T-cell (primary cell): ENCODE results near the gene NCMAP. TPM values are rescaled to one million over a fixed set of nuclear protein-coding genes. Genes with fewer than 3 reads are reported as not detected.

ENCODE experiments used
- ATAC-seq, 4 experiments: fragments of 200-7000 bp in 3 of 4; fragments of 150-1000 bp in 1 of 4; cut with Tn5 transposase; replicated peaks in 1 of 4; 1 replicate in 3 of 4; 2 replicates in 1 of 4; pipeline ENCODE4 v1.10.0; 2021; ENCODE audit warnings: moderate library complexity in 3 of 4, mild to moderate bottlenecking in 2 of 4, moderate number of reproducible peaks in 1 of 4
- CTCF ChIA-PET, 2 donors: fragments of 300-600 bp; sonication (Branson Sonifier 250); formaldehyde crosslinking; loops; one replicate each; lab custom pipeline; 2022; ENCODE audit warnings: antibody characterized with exemption in 2 of 2; lab: Charles Lee
- POLR2A ChIA-PET, 2 donors: fragments of 300-600 bp; sonication (Branson Sonifier 250); formaldehyde crosslinking; loops; one replicate each; lab custom pipeline; 2022; ENCODE audit warnings: antibody characterized with exemption in 2 of 2; lab: Charles Lee
- DNase-seq, 35 experiments: peaks; one replicate each; pipeline versions ENCODE4 v3.0.0 to v3.0.0-alpha.2; 2013 to 2023
- H3K27ac ChIP-seq: one replicate; pipeline ENCODE4 v1.5.1; 2013; ENCODE audit warnings: low read length
- H3K27me3 ChIP-seq, 2 experiments: replicated peaks in 1 of 2; 1 replicate in 1 of 2; 2 replicates in 1 of 2; pipeline versions ENCODE4 v1.6.1 to v1.7.0; 2013; ENCODE audit warnings: low read length in 1 of 2, mixed read lengths in 1 of 2; ENCODE audit not compliant: control insufficient read depth in 2 of 2, insufficient read depth in 2 of 2; ENCODE audit errors: extremely low read depth in 1 of 2
- H3K36me3 ChIP-seq, 2 donors: 1 replicate in 1 of 2; 2 replicates in 1 of 2; pipeline versions ENCODE4 v1.6.1 to v1.7.0; 2013; ENCODE audit warnings: low read length in 1 of 2; ENCODE audit not compliant: control insufficient read depth in 2 of 2, insufficient read depth in 1 of 2; ENCODE audit errors: extremely low read depth in 1 of 2
- H3K4me1 ChIP-seq, 2 experiments: 1 replicate in 1 of 2; 2 replicates in 1 of 2; pipeline versions ENCODE4 v1.6.1 to v1.7.0; 2013; ENCODE audit warnings: low read length in 2 of 2, mixed read lengths in 1 of 2; ENCODE audit not compliant: insufficient read depth in 2 of 2, control insufficient read depth in 1 of 2; ENCODE audit errors: extremely low read depth in 1 of 2
- H3K4me3 ChIP-seq, 2 donors: 1 replicate in 1 of 2; 2 replicates in 1 of 2; pipeline versions ENCODE4 v1.5.1 to v1.7.0; 2013; ENCODE audit warnings: mild to moderate bottlenecking in 2 of 2, low read length in 1 of 2, moderate library complexity in 1 of 2; ENCODE audit not compliant: control insufficient read depth in 1 of 2; ENCODE audit errors: extremely low read depth in 1 of 2
- H3K9me3 ChIP-seq: 2 replicates; pipeline ENCODE4 v1.7.0; 2013
- H3K27ac Mint-ChIP-seq, 2 donors: one replicate each; pipeline ENCODE4 v1.8.0; 2020 to 2021; ENCODE audit warnings: mild to moderate bottlenecking in 2 of 2, mixed read lengths in 2 of 2
- H3K27me3 Mint-ChIP-seq, 2 donors: one replicate each; pipeline ENCODE4 v1.8.0; 2021 to 2022; ENCODE audit warnings: mixed read lengths in 2 of 2
- H3K36me3 Mint-ChIP-seq: one replicate; pipeline ENCODE4 v1.8.0; 2021; ENCODE audit warnings: mixed read lengths
- H3K4me1 Mint-ChIP-seq, 3 donors: one replicate each; pipeline ENCODE4 v1.8.0; 2020 to 2022; ENCODE audit warnings: mixed read lengths in 3 of 3, mild to moderate bottlenecking in 1 of 3
- H3K4me3 Mint-ChIP-seq, 3 donors: one replicate each; pipeline ENCODE4 v1.8.0; 2020 to 2022; ENCODE audit warnings: mild to moderate bottlenecking in 3 of 3, mixed read lengths in 3 of 3, moderate library complexity in 3 of 3
- H3K9me3 Mint-ChIP-seq, 3 donors: one replicate each; pipeline ENCODE4 v1.8.0; 2020 to 2022; ENCODE audit warnings: mixed read lengths in 3 of 3
- WGBS: methylation state at CpG from one replicate; pipeline ENCODE4 v1.1.5; 2013; ENCODE audit warnings: missing lambda C conversion rate; ENCODE audit not compliant: insufficient coverage; 5-methylcytosine and 5-hydroxymethylcytosine counted together
- total RNA-seq, 35 experiments: library from RNA in 6 of 35; stranded (reverse) in 6 of 35; fragments of 120-200 nt in 1 of 35; gene quantifications; one replicate each; pipeline versions ENCODE4 v1.2.1 to v1.2.4 and lab custom pipeline; 2013 to 2026

The NCMAP gene
- total RNA-seq, 5 donors from 2014 or later (not counting 1 experiment from before 2014, with no cell fraction given) = 0.13 to 0.23 (median 0.19) TPM; not detected in 1

GRCh38 chr1:24567792-24568388 is 12.0 kb downstream of the NCMAP start:
- Histone ChIP-seq H3K9me3 (no peaks in the 10 kb centered on the region), H3K4me1 (peaks cover 0 to 7% of the 10 kb centered on the region in 2 experiments), H3K27me3 (peaks cover 0 to 8% of the 10 kb centered on the region in 2 experiments), H3K4me3 (no peak overlapping the region), H3K27ac (no peak overlapping the region), H3K36me3 (no peaks in the 10 kb centered on the region)
- H3K4me3 Mint-ChIP-seq = no peak overlapping the region
- 78% methylated on average over 11 of the region's 17 CpGs for WGBS
- H3K27ac Mint-ChIP-seq = no peak overlapping the region
- DNase-seq = peak in 16 of 35 experiments; percentile 8 to 40 (median 18)
- peaks cover 11 to 18% (median 12%) of the 10 kb centered on the region in 3 donors for H3K4me1 Mint-ChIP-seq
- ATAC-seq = peak in 3 of 4 experiments; percentile 47 to 69 (median 50)
- H3K36me3 Mint-ChIP-seq = no peaks in the 10 kb centered on the region
- no peaks in the 10 kb centered on the region for H3K9me3 Mint-ChIP-seq
- H3K27me3 Mint-ChIP-seq = no peaks in the 10 kb centered on the region
- POLR2A ChIA-PET = no interaction called here
- CTCF ChIA-PET = interaction anchor here in 1 of 2 donors (1.1 kb wide), 1 partner anchor 19 kb away, joined by 5 read pairs; no protein-coding TSS in a partner anchor

- Histone ChIP-seq H3K36me3 (no peaks in the 10 kb centered on the region), H3K27me3 (peaks cover 0 to 11% of the 10 kb centered on the region in 2 experiments), H3K4me3 (no peak overlapping the region), H3K27ac (no peak overlapping the region), H3K4me1 (peaks cover 0 to 7% of the 10 kb centered on the region in 2 experiments), H3K9me3 (no peaks in the 10 kb centered on the region)
- H3K4me1 Mint-ChIP-seq = peaks cover 11 to 18% (median 12%) of the 10 kb centered on the region in 3 donors
- no peak overlapping the region for H3K4me3 Mint-ChIP-seq
- ChIA-PET POLR2A (interaction anchor here in 1 of 2 donors (0.6 kb wide), 1 partner anchor 12 kb away, joined by 3 read pairs; no protein-coding TSS in a partner anchor), CTCF (interaction anchor here in 1 of 2 donors (0.6 to 1.1 kb wide), 2 partner anchors 9 to 19 kb away, joined by 3 to 5 read pairs; no protein-coding TSS in a partner anchor)
- no peaks in the 10 kb centered on the region for H3K9me3 Mint-ChIP-seq
- no peaks in the 10 kb centered on the region for H3K27me3 Mint-ChIP-seq
- no CpG with 5 or more reads among the region's 2 CpGs for WGBS
- no peak for ATAC-seq
- no peak overlapping the region for H3K27ac Mint-ChIP-seq
- DNase-seq = no peak
- no peaks in the 10 kb centered on the region for H3K36me3 Mint-ChIP-seq
Observed at GRCh38 chr1:24568475-24568874, 12.6 kb downstream of the NCMAP start.

GRCh38 chr1:24570265-24571125 is 14.6 kb downstream of the NCMAP start:
- H3K4me1 ChIP-seq = peaks cover 0 to 7% of the 10 kb centered on the region in 2 experiments
- Mint-ChIP-seq H3K27me3 (no peaks in the 10 kb centered on the region), H3K36me3 (no peaks in the 10 kb centered on the region), H3K4me3 (no peak overlapping the region), H3K4me1 (peaks cover 11 to 18% (median 12%) of the 10 kb centered on the region in 3 donors), H3K9me3 (no peaks in the 10 kb centered on the region), H3K27ac (peak overlapping the region in 1 of 2 donors; percentile 19)
- DNase-seq = no peak
- WGBS = 93% methylated on average over 4 of the region's 10 CpGs
- H3K4me3 ChIP-seq = no peak overlapping the region
- peaks cover 0 to 11% of the 10 kb centered on the region in 2 experiments for H3K27me3 ChIP-seq
- H3K9me3 ChIP-seq = no peaks in the 10 kb centered on the region
- CTCF ChIA-PET = interaction anchor here (0.6 to 1.0 kb wide), 2 partner anchors 8 to 146 kb away, joined by 4 to 6 read pairs; no protein-coding TSS in a partner anchor
- no peaks in the 10 kb centered on the region for H3K36me3 ChIP-seq
- no peak overlapping the region for H3K27ac ChIP-seq
- ATAC-seq = no peak
- POLR2A ChIA-PET = no interaction called here

GRCh38 chr1:24572301-24572700 is 16.4 kb downstream of the NCMAP start:
- no peak overlapping the region for H3K27ac Mint-ChIP-seq
- ChIA-PET POLR2A (no interaction called here), CTCF (interaction anchor here in 1 of 2 donors (0.6 kb wide), 1 partner anchor 11 kb away, joined by 3 read pairs; no protein-coding TSS in a partner anchor)
- Histone ChIP-seq H3K27me3 (peaks cover 0 to 11% of the 10 kb centered on the region in 2 experiments), H3K9me3 (no peaks in the 10 kb centered on the region), H3K27ac (no peak overlapping the region), H3K4me1 (peaks cover 0 to 7% of the 10 kb centered on the region in 2 experiments), H3K4me3 (no peak overlapping the region), H3K36me3 (no peaks in the 10 kb centered on the region)
- H3K27me3 Mint-ChIP-seq = no peaks in the 10 kb centered on the region
- ATAC-seq = peak in 1 of 4 experiments; percentile 16
- peak overlapping the region in 1 of 3 donors; percentile 37 for H3K4me3 Mint-ChIP-seq
- no peaks in the 10 kb centered on the region for H3K36me3 Mint-ChIP-seq
- no peak for DNase-seq
- H3K4me1 Mint-ChIP-seq = peaks cover 10 to 18% (median 11%) of the 10 kb centered on the region in 3 donors
- no peaks in the 10 kb centered on the region for H3K9me3 Mint-ChIP-seq
- 34% methylated on average over 5 of the region's 9 CpGs for WGBS

- no peak for DNase-seq
- POLR2A ChIA-PET = no interaction called here
- CTCF ChIA-PET = interaction anchor here in 1 of 2 donors (0.7 kb wide), 1 partner anchor 341 kb away, joined by 3 read pairs; no protein-coding TSS in a partner anchor
- 55% methylated on average over 5 of the region's 14 CpGs for WGBS
- H3K4me1 Mint-ChIP-seq = peaks cover 5 to 9% (median 8%) of the 10 kb centered on the region in 3 donors
- no peak overlapping the region for H3K27ac Mint-ChIP-seq
- no peaks in the 10 kb centered on the region for H3K36me3 ChIP-seq
- H3K4me3 Mint-ChIP-seq = no peak overlapping the region
- peaks cover 0 to 2% (median 0%) of the 10 kb centered on the region in 3 donors for H3K9me3 Mint-ChIP-seq
- no peaks in the 10 kb centered on the region for H3K9me3 ChIP-seq
- H3K27me3 Mint-ChIP-seq = no peaks in the 10 kb centered on the region
- no peak overlapping the region for H3K27ac ChIP-seq
- peaks cover 0 to 7% of the 10 kb centered on the region in 2 experiments for H3K4me1 ChIP-seq
- H3K4me3 ChIP-seq = no peak overlapping the region
- H3K27me3 ChIP-seq = peaks cover 0 to 16% of the 10 kb centered on the region in 2 experiments
- no peaks in the 10 kb centered on the region for H3K36me3 Mint-ChIP-seq
- no peak for ATAC-seq
Observed at GRCh38 chr1:24575905-24576587, 20.2 kb downstream of the NCMAP start.
